ENCODE data around the gene LRIG1.

Gene LRIG1

DNA sequence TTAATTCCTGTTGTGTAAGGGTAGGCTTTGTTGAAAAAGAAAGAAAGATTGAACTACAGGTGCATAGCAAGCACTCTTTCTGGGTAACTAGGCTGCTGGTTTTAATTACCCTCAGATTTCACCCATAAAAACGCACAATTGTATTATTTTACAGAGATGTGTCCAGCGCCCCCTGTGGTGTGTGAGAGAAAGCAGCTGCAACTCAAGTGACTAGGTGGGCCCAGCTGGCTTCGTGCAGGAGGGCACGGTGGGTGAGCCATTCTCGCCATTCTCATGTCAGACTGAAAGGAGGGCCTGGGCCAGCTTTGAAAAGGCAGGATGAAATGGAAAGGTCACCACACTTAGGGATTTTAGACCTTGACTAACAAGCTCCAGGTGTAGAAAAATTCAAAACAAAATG is 122.6 kb downstream of the LRIG1 start:
- no peak for DNase-seq

DNA sequence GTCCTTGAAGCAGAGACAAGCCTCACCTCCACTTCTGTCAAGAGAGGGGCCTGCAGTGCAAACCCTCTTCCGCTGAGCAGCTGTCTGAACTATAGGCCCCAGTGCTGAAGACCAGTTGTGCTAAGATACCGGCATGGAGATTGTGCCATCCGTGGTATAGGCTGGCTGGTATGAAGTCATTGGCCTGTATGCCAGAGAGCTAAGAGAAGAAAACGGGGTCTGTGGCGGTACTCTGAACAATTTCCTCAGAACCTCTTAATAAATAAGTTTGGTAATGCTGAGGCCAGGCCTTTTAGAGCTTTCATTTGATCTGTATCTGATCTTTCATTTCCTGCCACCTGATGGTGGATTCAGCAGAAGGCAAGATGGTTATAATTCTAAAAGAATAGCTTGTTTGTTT is 123.0 kb downstream of the LRIG1 start:
- DNase-seq, result no peak

DNA sequence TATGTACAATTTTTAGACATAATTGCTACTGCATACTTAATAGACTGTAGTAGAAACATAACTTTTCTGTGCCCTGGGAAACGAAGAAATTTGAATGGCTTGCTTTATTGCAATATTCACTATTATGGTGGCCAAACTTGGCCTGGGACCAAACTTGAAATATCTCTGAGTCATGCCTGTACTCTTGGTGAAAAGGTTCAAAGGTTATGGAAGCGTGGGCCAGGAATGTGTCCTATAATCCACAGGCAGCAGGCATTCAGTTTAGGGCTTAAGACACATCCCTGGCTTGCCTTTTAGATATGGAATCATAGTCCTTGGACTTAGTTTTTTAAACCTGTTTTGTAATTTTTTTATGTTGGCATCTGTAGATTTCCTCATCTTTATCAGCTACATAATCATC is 124.3 kb downstream of the LRIG1 start:
- DNase-seq, result no peak

DNA sequence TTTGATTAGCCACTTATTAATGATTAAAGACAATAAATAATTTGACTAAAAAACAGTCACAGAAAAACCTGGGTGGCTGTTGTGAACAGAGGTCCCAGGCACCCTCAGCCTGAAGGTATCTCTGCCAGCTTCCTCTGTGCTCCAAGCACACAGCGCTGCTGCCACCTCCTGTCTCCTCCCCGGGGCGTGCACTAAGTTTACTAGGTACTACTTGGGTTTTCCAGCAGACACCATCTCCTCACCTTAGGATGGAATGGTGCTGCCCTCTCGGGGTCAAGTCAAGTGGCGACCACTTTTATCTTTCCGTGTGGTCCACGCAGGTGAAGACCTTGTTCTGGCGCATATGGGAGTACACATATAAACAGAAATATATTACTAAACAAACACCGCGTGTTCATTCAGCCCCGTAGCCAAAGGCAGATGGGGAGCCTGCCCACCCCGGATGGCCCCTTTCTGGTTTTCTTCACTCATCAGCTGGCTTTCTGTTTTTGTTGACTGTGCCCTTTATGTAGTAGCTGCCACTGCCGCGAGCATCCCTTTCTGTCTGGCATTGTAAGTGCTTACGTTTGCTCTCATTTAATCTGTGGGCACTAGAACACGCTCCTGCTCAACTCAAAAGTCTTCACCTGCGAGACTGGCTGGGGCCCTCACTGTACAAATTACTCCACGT is 128.0 kb downstream of the LRIG1 start:
- peak; percentile 2 for DNase-seq

DNA sequence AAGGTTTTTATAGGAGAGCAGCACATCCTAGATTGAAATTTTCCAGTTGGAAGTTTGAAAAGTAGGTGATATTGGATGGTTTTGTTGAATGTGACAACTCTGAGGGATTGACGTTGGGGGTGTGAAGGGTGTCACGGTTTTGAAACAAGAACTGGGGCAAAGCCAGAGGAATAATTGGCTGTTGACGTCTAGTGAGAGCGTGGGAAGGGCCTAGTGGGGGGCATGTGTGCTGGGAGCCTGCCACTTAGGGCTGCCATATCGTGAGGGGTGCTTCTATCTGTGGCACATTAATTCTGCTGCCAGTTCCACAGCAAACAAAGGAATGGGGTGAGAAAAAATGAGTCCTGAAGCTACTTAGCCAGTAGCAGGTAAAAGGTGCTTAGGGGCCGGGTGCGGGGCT is 129.4 kb downstream of the LRIG1 start:
- DNase-seq, result no peak

DNA sequence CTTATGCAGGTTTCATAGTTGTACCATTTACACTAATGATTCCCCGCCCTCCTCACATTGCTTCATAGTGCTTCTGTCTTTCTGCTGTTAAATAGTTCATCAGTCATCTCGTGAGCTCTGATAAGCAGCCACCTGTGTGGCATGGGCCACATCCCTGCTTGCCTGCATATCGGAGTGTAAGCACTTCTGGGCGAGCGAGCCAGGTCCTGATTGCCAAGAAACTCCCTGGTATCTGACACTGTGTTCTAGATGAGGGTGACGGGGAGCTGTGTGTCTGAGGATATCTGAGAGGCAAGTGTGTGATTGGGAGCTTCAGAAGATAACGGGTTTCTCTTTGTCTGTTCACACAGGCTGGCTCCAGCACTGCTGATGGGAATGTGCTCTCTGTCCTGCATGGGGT is 130.6 kb downstream of the LRIG1 start:
- DNase-seq, result no peak

DNA sequence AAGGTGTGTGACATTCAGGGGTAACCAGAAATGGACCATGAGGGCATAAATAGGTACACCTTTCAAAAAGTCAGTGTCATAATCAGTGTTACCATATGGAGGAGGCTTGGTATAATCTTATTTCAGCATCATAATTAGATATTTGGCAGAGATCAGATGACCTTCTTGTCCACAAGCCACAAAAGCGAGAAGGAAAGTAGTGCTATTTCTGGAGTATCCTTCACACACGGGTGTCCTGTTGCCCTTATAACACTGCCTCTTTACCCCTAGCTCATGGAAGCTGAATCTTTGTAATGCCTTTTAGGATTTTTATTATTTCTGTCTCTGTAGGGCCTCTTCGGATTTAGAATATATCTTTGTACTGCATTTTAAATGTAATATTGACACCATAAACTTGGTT is 132.8 kb downstream of the LRIG1 start:
- no peak for DNase-seq

DNA sequence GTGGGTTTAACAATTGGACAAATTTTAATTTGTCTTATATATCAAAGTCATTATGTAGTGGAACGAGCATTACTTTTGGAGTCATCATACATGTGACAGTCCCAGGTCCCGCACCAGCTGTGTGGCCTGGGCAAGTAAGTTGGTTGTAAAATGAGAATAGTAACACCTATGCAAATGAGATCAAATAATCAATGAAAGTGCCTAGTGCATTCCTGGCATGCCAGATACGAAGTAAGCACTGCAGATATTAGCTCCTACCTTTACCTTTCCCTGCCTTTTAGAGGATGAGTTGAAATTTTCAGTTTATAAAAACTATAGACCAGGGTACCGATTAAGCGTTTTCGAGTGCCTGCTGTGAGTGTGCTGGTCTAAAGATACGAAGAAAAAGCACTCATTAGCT is 134.1 kb downstream of the LRIG1 start:
- DNase-seq, result no peak

DNA sequence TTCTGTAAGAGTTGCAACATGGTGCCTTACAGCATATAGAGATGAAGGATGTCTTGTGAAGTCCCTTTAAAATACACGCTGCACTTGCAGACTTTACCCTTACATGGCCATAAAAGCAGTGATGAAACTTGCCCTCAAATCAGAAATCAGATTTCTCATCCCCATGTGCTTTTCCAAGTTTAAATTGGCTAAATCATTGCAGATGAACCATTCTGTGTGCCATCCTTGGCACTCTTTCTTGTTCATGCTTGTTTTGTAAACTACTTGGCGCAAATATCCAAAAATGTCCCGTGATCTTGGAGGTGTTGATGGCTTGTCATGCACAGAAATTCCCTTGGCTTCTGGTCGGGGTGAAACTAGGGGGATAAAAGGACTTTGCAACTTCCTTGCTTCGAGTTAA is 135.7 kb downstream of the LRIG1 start:
- no peak for DNase-seq

DNA sequence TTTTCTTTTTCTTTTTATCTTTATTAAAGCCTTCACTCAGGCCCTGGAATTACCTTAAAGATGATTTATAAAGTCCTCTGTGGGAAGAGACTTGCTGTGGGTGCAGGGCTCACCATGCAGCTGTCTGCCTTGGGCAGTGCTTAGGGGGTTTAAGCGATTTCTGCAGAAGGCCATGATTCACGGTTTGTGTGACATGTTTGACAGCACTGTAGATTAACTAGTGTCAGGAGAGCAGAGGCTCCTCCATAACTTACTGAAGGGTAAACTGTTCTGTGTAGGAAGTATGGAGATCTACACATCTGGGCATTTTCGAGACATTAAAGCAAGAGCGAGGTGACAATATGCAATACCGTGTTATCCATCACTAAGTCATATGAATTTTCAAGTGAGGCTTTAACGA is 137.7 kb downstream of the LRIG1 start:
- no peak for DNase-seq

DNA sequence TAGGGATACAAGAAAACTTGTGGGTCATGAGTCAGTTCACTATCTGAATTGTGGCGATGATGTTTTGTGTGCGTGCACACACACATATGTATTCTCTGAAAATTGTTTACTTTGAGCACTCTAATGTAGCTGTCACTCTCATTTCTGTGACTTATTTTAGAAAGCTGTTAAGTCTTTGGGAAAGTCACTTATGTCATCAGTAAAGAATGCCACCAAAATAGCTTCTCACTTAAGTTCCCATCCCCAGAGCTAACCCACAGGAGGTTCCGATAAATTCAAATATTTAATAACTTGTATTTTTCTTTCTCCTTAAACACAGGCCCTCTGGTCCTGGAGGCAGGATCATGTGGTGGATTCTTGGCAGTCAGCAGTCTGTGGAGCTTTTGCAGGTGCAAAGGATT is 138.3 kb downstream of the LRIG1 start:
- DNase-seq, result no peak

DNA sequence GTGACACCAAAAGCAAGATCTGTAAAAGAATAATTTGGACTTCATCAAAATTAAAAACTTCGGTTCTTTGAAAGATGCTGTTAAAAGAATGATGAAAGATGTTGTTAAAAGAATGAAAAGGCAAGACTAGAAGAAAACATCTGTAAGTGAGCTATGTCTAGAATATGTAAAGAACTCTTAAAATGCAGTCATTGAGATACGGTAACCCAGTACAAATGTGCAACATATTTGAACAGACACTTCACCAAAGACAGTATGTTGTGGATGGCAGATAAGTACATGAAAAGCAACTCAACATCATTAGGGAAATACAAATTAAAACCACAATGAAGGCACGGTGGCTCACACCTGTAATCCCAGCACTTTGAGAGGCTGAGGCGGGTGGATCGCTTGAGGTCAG is 139.5 kb downstream of the LRIG1 start:
- no peak for DNase-seq

DNA sequence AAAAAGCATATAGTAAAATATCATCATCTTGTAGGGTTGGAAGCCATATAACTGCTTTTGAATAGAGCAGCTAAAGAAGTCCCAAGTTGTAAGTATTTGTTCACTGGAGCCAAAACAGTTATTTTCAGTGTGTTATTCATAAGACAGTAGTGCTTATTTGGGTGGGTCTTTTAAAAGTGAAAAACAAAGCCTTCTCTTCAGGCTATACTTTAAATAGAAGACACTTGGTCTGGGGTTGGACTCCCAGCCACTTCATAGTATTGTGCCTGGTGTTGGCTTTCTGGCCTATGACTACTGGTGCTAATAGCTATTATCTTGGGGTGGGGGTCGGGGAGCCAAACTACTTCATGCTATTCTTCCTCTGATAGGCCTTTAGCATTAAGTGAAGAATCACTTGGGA is 144.8 kb downstream of the LRIG1 start:
- no peak for DNase-seq

DNA sequence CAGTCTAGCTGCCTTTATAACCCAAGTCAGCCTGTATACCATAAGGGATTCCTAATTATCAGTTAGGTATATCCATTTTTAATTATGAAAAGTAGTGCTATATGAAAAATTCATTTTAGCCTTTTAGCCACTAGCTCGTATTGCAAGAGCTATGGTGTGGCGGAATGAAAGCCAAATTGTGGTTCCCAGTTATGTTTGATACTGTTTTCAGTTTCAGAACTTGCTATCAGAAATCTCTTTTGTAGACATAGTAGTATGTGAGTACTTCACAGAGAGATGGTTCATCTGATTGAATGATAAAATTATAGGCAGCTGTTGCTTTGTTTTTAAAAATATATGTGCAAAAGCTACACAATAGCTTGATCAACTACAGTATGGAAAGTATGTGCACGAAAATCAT is 145.4 kb downstream of the LRIG1 start:
- no peak for DNase-seq

DNA sequence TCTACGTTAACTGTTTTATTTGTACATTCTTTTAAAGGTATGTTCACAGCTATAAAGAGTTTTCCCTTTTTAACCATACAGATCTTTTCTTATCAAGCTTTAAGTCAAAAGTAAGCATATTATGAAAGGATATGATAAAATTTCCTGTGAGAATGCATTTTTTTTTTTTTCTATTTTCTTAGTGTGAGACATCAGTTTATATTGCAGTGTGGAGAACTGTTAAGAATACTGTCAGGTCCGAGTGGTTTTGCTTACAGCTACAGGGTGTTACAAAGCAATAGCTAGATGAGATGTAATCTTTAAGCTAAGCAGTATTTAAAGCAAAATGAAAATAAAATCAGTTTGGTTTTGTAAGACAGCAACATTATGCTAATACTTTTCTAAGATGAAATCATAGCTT is 146.8 kb downstream of the LRIG1 start:
- DNase-seq, result no peak

DNA sequence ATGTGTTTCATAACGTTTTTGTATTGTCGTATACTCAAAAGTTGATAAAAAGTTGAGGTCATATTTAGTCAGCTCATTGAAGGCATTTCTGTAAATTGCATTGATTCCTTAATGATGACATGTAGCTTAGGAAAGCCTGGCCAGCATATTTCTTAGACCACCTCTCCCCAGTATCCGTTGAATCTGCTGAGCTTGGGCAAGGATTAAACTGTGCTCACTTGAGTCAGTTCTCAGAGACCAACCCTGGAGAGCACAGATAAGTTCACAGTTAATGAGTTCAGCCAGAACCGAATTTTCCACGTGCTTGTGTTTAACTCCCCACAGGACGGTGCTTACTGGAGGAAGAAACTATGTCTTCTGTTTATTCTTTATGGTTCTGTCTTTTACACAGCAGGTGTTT is 147.3 kb downstream of the LRIG1 start:
- DNase-seq, result no peak

DNA sequence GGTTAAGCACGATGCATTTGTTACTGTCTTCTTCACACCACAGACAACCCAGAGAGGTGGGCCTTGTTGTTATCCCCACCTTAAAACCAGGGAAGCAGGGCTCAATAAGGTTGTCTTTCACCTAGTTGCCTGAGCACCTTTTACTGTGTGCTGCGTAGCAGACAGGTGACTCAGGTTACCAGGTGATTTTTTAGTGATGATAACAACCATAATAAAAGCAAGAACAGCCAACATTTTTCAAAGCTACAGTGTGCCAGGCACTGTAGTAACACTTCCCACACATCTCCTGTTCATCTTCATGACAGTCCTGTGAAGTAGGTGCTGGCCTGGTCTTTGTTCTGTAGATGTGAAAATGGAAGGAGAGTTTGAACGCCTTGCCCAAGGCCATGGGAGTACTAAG is 147.8 kb downstream of the LRIG1 start:
- DNase-seq, result no peak

DNA sequence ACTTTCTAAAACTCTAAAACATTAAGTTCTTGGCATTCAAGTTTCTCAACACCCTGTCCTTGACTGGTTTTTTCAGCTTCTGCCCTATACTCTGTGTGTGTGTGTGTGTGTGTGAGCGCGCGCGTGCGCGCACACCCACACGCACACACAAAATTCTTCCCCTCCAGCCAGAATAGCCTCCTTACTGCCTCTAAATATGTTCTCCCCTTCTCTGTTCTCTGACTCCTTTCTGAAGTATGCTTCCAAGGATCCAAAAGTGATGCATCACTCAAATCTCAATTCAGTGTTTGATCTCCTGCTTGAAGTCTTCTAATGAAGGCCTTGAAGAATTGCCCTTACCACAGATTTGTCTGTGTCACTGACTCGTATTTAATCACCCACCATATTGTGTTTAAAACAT is 150.2 kb downstream of the LRIG1 start:
- no peak for DNase-seq

DNA sequence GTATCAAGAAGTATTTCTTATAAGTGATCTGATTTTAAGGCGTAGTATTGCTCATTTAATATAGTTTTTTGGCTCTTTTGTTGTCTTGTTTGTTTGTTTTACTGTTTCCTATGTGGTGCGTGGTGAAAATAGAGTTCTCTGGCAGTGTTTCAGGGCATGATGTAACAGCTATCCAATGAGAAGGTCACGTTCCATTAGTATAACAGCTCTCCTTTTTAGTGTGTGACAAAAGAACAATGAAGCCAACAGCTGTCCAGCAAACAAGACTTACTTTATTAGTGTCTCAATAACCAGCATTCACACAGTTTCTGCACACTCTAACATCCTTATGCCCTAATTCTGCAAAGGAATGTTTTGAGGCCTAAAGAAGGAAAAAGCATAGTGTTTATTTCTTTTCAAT is 152.1 kb downstream of the LRIG1 start:
- DNase-seq, result no peak

DNA sequence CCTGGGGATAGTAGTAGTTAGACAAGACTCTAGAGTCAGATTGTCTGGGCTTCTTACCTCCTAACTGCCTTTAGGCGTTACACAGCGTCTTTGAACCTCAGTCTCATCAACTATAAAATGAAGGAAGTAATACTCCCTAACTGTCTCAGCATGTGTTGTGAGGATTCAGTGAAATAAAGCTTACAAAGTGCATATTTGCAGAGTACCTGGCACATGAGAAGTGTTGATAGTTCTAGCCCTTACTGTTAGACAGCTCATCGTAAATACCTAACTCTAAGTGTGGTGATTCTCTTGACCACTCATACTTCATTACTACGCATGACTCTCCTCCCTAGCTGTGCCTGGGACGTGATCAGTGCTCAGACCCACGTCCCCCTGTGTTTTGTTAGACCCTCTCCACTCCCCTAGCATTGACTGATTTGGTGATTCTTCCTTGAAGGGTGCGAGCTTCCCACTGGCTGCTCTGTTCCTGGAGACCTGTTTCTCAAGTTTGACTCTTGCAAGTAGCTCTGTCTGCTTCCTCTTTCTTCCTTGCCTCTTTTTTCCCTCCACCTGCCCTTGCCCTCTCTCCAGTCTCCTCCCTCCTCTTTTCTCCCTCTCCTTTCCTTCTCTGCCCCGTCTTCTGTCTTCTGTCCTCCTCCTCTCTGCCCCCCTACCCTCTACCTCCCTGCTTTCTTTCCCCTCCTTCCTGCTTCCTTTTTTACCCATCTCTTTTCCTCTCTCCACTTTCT is 155.8 kb downstream of the LRIG1 start:
- no peak for DNase-seq

DNA sequence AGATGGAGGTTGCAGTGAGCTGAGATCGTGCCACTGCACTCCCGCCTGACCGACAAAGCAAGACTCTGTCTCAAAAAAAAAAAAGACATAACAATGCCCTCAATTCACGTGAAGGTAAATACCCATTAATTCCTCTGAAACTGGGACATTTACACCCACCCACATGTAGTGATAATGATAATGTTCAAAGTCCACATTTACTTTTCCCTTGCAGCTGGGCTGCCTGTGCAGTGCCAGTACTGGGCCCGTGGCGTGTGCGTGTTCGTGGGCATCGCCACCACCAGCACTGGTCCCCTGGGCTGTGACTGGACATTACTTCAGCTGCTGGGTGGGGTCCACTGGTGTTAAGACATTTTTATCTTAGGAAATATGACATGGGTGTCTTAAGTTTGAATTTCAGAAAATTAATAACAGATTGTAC is 156.4 kb downstream of the LRIG1 start:
- DNase-seq, result no peak

DNA sequence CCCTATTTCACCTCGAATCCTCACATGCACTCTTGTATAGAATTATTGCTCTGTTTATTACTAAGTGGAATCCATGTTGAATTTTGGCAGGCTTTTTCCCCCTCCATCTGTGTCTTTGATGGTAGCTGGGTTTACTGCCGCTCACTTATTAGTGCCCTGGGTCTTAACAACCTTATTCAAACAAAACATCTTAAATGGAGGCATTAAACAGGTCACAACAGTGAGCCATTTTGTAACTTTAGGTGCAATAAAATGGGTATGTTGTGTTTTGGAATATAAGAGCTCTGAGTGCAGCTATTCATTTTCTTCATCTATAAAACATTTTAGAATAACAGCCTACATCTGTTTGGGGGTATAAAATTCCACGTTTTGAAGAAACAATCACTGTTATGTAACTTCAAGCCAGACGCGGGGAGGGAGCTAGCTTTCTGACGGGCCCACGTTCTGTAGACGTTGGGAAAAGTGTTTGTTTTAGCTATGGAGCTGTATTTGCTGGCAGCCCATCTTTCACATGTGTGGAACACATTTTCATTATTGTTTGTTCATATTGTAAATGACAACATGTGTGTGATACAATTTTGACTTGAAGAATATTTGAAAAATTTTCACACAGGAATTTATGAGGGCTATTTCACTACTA is 158.0 kb downstream of the LRIG1 start:
- no peak for DNase-seq

DNA sequence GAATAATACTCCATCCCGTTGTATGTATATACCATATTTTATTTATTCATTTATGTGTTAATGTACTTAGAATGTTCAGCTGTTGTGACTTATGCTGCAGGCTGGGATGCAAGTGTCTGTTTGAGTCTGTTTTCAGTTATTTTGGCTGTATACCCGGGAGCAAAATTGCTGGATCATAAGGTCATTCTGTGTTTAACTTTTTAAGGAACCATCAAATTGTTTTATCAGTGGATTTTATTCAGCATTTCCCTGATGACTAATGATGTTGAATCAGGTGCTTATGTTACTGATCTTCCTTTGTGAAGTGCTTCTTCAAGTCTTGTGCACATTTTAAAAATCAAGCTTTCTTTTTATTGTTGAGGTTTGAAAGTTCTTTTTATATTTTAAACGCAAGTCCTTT is 161.9 kb downstream of the LRIG1 start:
- DNase-seq, result no peak

DNA sequence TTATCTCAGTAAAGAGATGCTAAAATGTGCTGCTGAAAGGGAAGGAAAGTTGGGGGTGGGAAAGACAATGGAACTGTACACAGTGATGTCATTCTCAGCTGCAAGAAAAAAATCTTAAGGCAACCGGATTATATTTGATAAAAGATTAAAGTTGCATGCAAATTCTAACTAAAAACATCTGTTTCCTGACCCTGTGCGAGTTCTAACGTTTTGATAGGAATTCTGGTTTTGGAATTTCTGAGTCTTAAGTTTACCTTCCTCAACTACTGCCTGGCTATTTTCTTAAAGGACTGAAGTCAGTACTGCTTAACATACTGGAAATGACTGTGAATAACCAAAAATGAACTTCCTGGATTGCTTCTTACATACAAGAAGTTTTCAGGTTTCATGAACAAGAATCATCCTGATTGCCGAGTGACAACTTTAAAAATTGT is 164.5 kb downstream of the LRIG1 start:
- DNase-seq, result no peak

DNA sequence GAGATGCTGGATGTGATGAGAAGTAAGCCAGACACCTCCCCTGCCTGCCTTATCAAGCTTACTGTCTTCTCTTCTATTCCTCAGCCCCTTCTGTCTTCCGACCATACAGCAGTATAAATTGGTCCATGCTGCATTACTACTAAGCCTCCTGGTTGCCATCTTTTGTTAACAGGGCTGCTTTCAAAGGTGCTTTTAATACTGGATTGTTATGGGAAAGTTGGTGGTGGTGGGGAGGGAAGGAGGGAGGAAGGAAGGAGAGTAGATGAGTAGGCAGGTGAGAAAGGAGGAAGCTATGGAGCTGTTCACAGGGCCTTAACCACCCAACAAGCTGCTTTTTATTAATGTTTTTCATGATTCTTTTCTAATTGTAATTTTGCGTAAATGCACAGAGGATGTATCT is 165.2 kb downstream of the LRIG1 start:
- no peak for DNase-seq
